ENCODE results near the gene CD109. TPM values are rescaled to one million over a fixed set of nuclear protein-coding genes. Genes with fewer than 3 reads are reported as not detected.
A peak's percentile ranks its signal among the peaks of the same experiment; 100 is the strongest.
"Not testable (repeated sequence)": the region's sequence is repeated elsewhere in the genome, so short reads cannot be mapped to it uniquely, and the experiment has no call there.

Gene CD109
- total RNA-seq, 2 experiments from 2014 or later: 12.2 to 12.4 TPM

DNA sequence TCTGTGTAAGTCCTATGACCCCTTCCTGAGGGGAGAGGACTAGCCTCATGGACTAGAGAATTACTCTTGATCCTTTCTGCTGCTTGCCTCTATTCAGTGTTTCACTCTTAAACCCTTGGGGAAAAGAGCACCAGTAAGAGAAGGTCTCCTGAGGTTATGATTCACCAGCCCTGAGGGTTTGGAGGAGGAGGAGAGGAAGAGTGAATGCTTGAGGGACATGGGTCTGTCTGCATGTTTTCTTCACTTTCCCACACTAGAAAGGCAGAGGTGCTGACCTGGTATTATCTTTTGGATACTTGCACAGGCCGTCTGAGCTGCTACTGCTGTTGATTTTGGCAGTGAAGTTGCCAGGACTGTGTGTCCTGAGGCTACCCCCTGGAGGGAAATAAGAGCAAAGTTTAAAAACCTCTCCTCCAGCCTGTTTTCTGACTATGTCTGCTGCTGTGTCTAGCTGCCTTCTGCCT lies 78.3 kb downstream of the CD109 start:
- H3K36me3 Mint-ChIP-seq: peaks cover 10% of the 10 kb centered on the region
- H3K27me3 Mint-ChIP-seq: peaks cover 10% of the 10 kb centered on the region
- DNase-seq: no peak
- no peaks in the 10 kb centered on the region for H3K9me3 Mint-ChIP-seq
- H3K27ac Mint-ChIP-seq: no peak overlapping the region
- no peaks in the 10 kb centered on the region for H3K4me1 Mint-ChIP-seq
- no peak overlapping the region for H3K4me3 Mint-ChIP-seq

GRCh38 chr6:73779943-73780342 lies 83.9 kb downstream of the CD109 start:
- no peak overlapping the region for H3K4me3 Mint-ChIP-seq
- peaks cover 7% of the 10 kb centered on the region for H3K27me3 Mint-ChIP-seq
- H3K36me3 Mint-ChIP-seq: no peaks in the 10 kb centered on the region
- no peaks in the 10 kb centered on the region for H3K4me1 Mint-ChIP-seq
- no peaks in the 10 kb centered on the region for H3K9me3 Mint-ChIP-seq
- no peak for DNase-seq
- H3K27ac Mint-ChIP-seq: no peak overlapping the region

DNA sequence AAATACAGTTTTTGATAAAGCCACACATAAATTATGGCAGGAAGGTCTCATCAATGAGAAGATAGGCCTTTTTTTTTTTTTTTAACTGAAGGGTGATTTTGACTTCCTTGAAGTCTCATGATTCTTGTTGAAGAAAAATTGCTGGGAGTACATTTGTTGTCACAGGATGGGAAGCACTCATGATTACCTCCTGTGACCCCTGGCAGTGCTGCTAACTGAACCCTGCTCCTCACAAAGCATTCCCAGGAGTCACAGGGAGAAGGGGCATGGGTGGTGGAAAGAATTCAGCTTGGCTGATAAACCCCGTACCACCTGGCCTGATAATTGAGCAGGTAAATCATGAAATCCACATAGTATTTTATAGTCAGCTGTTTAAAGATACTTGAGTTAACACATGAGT lies 86.9 kb downstream of the CD109 start:
- no peak overlapping the region for H3K4me3 Mint-ChIP-seq
- H3K4me1 Mint-ChIP-seq: no peaks in the 10 kb centered on the region
- H3K27me3 Mint-ChIP-seq: peaks cover 3% of the 10 kb centered on the region

GRCh38 chr6:73784726-73785505 lies 88.9 kb downstream of the CD109 start:
- no peak for DNase-seq
- peaks cover 3% of the 10 kb centered on the region for H3K27me3 Mint-ChIP-seq
- peaks cover 4% of the 10 kb centered on the region for H3K4me1 Mint-ChIP-seq
- no peak overlapping the region for H3K4me3 Mint-ChIP-seq
- H3K9me3 Mint-ChIP-seq: no peaks in the 10 kb centered on the region
- H3K36me3 Mint-ChIP-seq: peaks cover 2% of the 10 kb centered on the region
- H3K27ac Mint-ChIP-seq: no peak overlapping the region

More for the DNA sequence above, 86.9 kb downstream of the CD109 start:
- Mint-ChIP-seq H3K27ac (no peak overlapping the region), H3K36me3 (peaks cover 2% of the 10 kb centered on the region), H3K9me3 (no peaks in the 10 kb centered on the region)
- DNase-seq: no peak

DNA sequence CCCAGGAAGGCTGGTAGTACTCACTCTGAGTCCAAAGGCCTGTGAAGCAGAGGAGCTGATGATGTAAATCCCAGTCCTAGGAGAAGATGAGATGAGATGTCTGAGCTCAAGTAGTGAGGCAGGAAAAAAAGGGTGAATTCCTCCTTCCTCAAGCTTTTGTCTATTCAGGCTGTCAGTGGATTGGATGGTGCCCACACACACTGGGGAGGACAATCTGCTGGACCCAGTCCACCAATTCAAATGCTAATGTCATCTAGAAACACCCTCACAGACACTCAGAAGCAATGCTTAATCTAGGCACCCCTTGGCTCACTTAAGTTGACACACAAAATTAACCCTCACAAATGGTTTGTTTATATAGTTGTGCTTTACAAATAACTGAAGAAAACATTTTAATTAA lies 94.6 kb downstream of the CD109 start:
- Mint-ChIP-seq H3K36me3 (peaks cover 2% of the 10 kb centered on the region), H3K9me3 (no peaks in the 10 kb centered on the region), H3K4me3 (no peak overlapping the region), H3K4me1 (peaks cover 4% of the 10 kb centered on the region), H3K27ac (no peak overlapping the region), H3K27me3 (no peaks in the 10 kb centered on the region)
- DNase-seq: no peak

DNA sequence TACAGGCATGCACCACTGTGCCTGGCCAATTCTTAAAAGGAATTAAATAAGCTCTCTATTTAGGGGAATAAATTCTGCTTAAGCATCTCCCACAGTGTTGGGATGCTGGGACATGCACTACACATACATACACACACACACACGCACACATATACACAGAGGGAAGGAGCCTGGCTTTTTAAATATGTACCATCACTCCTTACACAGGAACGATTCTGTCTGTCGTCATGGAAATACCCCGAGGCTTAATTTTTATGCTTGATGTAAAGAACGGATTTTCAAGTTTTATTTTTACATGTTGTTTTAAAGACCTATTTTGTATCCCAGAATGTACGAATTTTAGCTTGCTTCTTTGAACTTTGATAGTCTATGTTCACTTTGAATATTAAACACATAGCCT lies 95.3 kb downstream of the CD109 start:
- H3K27me3 Mint-ChIP-seq: no peaks in the 10 kb centered on the region
- peaks cover 4% of the 10 kb centered on the region for H3K4me1 Mint-ChIP-seq
- H3K36me3 Mint-ChIP-seq: peaks cover 2% of the 10 kb centered on the region
- no peak overlapping the region for H3K27ac Mint-ChIP-seq
- H3K4me3 Mint-ChIP-seq: no peak overlapping the region
- DNase-seq: no peak
- H3K9me3 Mint-ChIP-seq: no peaks in the 10 kb centered on the region

DNA sequence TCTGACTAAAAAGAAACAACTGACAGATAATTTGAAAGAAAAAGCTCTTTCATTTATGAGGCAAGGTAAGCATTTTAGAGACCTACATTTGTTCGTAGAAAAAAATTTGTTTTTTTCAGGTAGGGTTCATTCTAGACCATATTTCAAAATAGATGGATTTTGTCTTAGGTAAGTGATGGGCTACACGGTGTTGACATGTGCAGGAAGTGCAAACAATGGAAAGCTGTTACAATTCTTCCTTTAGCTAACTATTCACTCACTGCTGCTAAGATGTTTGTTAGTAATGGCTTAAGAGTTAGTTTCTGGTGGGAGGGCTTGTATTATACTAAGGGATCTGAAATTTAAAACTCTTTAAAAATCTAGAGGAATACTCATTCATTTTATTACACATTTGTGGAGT lies 96.7 kb downstream of the CD109 start:
- no peak for DNase-seq
- no peak overlapping the region for H3K4me3 Mint-ChIP-seq
- no peaks in the 10 kb centered on the region for H3K9me3 Mint-ChIP-seq
- no peaks in the 10 kb centered on the region for H3K36me3 Mint-ChIP-seq
- peaks cover 4% of the 10 kb centered on the region for H3K4me1 Mint-ChIP-seq
- H3K27me3 Mint-ChIP-seq: no peaks in the 10 kb centered on the region
- H3K27ac Mint-ChIP-seq: no peak overlapping the region

GRCh38 chr6:73796881-73797280 lies 100.9 kb downstream of the CD109 start:
- no peak for DNase-seq
- H3K4me3 Mint-ChIP-seq: no peak overlapping the region
- H3K36me3 Mint-ChIP-seq: no peaks in the 10 kb centered on the region
- no peak overlapping the region for H3K27ac Mint-ChIP-seq
- H3K27me3 Mint-ChIP-seq: no peaks in the 10 kb centered on the region
- H3K4me1 Mint-ChIP-seq: peaks cover 9% of the 10 kb centered on the region
- no peaks in the 10 kb centered on the region for H3K9me3 Mint-ChIP-seq

DNA sequence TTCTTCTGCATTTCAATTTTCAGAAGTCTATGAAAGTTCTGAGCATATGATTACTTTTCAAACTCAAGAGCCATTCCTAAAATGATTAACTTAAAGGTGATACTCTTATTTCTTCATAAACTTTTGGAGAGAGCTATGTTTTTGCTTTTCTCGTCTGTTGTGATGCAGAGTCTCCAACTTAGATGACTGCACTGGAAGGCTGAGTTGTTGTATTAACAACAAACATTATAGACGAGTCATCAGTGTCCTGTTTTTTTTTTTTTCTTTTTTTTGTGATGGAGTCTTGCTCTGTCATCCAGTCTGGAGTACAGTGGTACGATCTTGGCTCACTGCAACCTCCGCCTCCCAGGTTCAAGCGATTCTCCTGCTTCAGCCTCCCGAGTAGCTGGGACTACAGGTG lies 101.9 kb downstream of the CD109 start:
- H3K9me3 Mint-ChIP-seq: no peaks in the 10 kb centered on the region
- DNase-seq: no peak
- no peaks in the 10 kb centered on the region for H3K36me3 Mint-ChIP-seq
- peaks cover 9% of the 10 kb centered on the region for H3K4me1 Mint-ChIP-seq
- H3K4me3 Mint-ChIP-seq: no peak overlapping the region
- H3K27ac Mint-ChIP-seq: no peak overlapping the region
- H3K27me3 Mint-ChIP-seq: no peaks in the 10 kb centered on the region

DNA sequence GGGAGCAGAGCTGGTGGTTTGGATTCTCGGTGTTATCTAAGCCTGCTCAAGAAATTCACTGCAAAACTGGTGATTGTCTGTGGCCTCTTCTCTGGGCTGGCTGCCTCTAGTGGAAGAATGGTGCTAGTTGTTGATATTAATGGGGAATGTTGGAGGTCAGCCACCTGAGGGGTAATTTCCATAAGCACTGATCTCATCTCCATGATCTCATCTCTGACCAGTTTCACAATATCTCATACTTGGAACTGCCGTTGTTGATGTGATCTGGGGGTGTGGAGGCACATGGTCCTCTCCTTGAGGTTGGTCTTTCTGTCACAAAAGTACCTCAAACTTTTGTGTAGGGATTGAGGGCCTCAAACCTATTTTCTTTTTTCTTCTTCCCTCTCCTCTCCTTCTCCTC lies 102.6 kb downstream of the CD109 start:
- Mint-ChIP-seq H3K27me3 (no peaks in the 10 kb centered on the region), H3K4me3 (no peak overlapping the region)

DNA sequence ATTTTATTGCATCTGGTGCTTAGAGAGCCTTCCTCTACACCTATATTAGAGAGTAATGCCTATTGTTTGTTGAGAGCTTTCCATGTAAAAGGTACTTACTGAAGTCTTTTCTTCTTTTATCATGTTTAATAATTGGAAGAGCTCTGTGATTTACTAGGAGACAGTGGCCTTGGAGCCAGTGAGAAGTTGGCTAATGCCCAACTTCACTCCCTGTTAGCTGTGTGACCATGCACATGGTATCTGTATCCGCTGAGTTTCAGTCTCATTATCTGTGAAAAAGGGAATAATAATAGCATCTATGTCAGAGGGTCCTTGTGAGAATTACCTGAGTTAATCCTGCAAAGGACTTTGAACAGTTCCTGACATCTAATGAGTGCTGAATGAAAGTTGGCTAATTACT lies 105.0 kb downstream of the CD109 start:
- no peak overlapping the region for H3K4me3 Mint-ChIP-seq
- H3K4me1 Mint-ChIP-seq: peaks cover 9% of the 10 kb centered on the region
- no peak overlapping the region for H3K27ac Mint-ChIP-seq
- peaks cover 7% of the 10 kb centered on the region for H3K36me3 Mint-ChIP-seq
- no peaks in the 10 kb centered on the region for H3K9me3 Mint-ChIP-seq
- DNase-seq: no peak
- no peaks in the 10 kb centered on the region for H3K27me3 Mint-ChIP-seq

More for the DNA sequence above, 102.6 kb downstream of the CD109 start:
- peak; percentile 29 for DNase-seq
- Mint-ChIP-seq H3K9me3 (no peaks in the 10 kb centered on the region), H3K4me1 (peaks cover 9% of the 10 kb centered on the region), H3K36me3 (no peaks in the 10 kb centered on the region), H3K27ac (peak overlapping the region; percentile 39)

GRCh38 chr6:73801652-73802268 lies 105.8 kb downstream of the CD109 start:
- peaks cover 10% of the 10 kb centered on the region for H3K36me3 Mint-ChIP-seq
- no peaks in the 10 kb centered on the region for H3K27me3 Mint-ChIP-seq
- H3K4me3 Mint-ChIP-seq: no peak overlapping the region
- H3K4me1 Mint-ChIP-seq: peaks cover 9% of the 10 kb centered on the region
- no peak overlapping the region for H3K27ac Mint-ChIP-seq
- H3K9me3 Mint-ChIP-seq: no peaks in the 10 kb centered on the region
- DNase-seq: no peak

DNA sequence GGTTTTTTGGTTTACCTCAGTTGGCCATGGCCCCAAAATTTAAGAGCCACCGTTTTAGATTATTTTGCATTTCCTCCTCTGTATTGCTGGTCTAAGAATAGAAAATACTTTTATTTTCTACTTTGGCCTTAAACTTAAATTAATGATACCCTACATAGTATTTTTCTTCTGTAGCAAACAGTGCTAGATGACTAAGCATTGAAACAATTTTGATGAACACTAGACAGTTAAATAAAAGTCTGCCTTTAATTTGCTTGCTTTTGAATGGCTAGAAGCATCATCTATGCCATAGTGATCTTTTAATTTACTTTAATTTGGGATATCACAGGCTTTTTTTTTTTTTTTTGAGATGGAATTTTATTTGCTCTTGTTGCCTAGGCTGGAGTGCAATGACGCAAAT lies 106.4 kb downstream of the CD109 start:
- no peaks in the 10 kb centered on the region for H3K9me3 Mint-ChIP-seq
- H3K4me1 Mint-ChIP-seq: peaks cover 9% of the 10 kb centered on the region
- H3K4me3 Mint-ChIP-seq: no peak overlapping the region
- peaks cover 11% of the 10 kb centered on the region for H3K36me3 Mint-ChIP-seq
- no peak for DNase-seq
- H3K27me3 Mint-ChIP-seq: no peaks in the 10 kb centered on the region
- H3K27ac Mint-ChIP-seq: no peak overlapping the region

GRCh38 chr6:73803562-73804241 lies 107.7 kb downstream of the CD109 start:
- H3K4me1 Mint-ChIP-seq: peaks cover 4% of the 10 kb centered on the region
- H3K4me3 Mint-ChIP-seq: no peak overlapping the region
- H3K27ac Mint-ChIP-seq: no peak overlapping the region
- H3K9me3 Mint-ChIP-seq: no peaks in the 10 kb centered on the region
- H3K27me3 Mint-ChIP-seq: no peaks in the 10 kb centered on the region
- peaks cover 11% of the 10 kb centered on the region for H3K36me3 Mint-ChIP-seq
- DNase-seq: no peak

GRCh38 chr6:73805221-73805620 lies 109.2 kb downstream of the CD109 start:
- H3K4me1 Mint-ChIP-seq, H3K9me3 Mint-ChIP-seq, H3K4me3 Mint-ChIP-seq, H3K27me3 Mint-ChIP-seq, H3K27ac Mint-ChIP-seq, DNase-seq: not testable (repeated sequence)
- H3K36me3 Mint-ChIP-seq: peaks cover 11% of the 10 kb centered on the region
